NCI-H1694 treated with DMSO at 0.1 percent for 48 hours (cell line): ENCODE results near the gene ZNF778.
"Not testable (repeated sequence)": the region's sequence is repeated elsewhere in the genome, so short reads cannot be mapped to it uniquely, and the experiment has no call there.

Source experiments
- DNase-seq: peaks from one replicate; lab custom pipeline; 2025; lab: John Stamatoyannopoulos, UW

ZNF778 gene

GRCh38 chr16:89183463-89183862 is 34.0 kb upstream of the ZNF778 start:
- no peak for DNase-seq

GRCh38 chr16:89183975-89184676 is 33.4 kb upstream of the ZNF778 start:
- DNase-seq = no peak

- DNase-seq = no peak
Observed at GRCh38 chr16:89184677-89184932, 32.9 kb upstream of the ZNF778 start.

GRCh38 chr16:89184933-89185794 is 32.3 kb upstream of the ZNF778 start:
- DNase-seq = no peak

- DNase-seq = not testable (repeated sequence)
Observed at GRCh38 chr16:89185887-89186592, 31.5 kb upstream of the ZNF778 start.

- not testable (repeated sequence) for DNase-seq
Observed at GRCh38 chr16:89186593-89187031, 30.9 kb upstream of the ZNF778 start.

- DNase-seq = no peak
Observed at GRCh38 chr16:89187032-89187769, 30.3 kb upstream of the ZNF778 start.

GRCh38 chr16:89187770-89188392 is 29.6 kb upstream of the ZNF778 start:
- no peak for DNase-seq

- not testable (repeated sequence) for DNase-seq
Observed at GRCh38 chr16:89188471-89189357, 28.8 kb upstream of the ZNF778 start.

GRCh38 chr16:89189358-89190025 is 28.0 kb upstream of the ZNF778 start:
- DNase-seq = no peak

- no peak for DNase-seq
Observed at GRCh38 chr16:89190150-89190958, 27.1 kb upstream of the ZNF778 start.

GRCh38 chr16:89191033-89191900 is 26.2 kb upstream of the ZNF778 start:
- no peak for DNase-seq

- DNase-seq = no peak
Observed at GRCh38 chr16:89191901-89192185, 25.7 kb upstream of the ZNF778 start.

- not testable (repeated sequence) for DNase-seq
Observed at GRCh38 chr16:89192186-89192955, 25.1 kb upstream of the ZNF778 start.

GRCh38 chr16:89192956-89193575 is 24.4 kb upstream of the ZNF778 start:
- no peak for DNase-seq

GRCh38 chr16:89193576-89194293 is 23.8 kb upstream of the ZNF778 start:
- DNase-seq = no peak
